Ovary (tissue), 9 donors: Measurements from ENCODE around the gene PTPRN2. TPM values are rescaled to one million over a fixed set of nuclear protein-coding genes. Genes with fewer than 3 reads are reported as not detected.

ENCODE experiments used
- DNase-seq, 5 donors: peaks; one replicate each; pipeline ENCODE4 v3.0.0-alpha.2; 2019 to 2020
- H3K27ac ChIP-seq, 2 donors: fragments of 200-600 bp; one replicate each; pipeline versions ENCODE4 v1.5.1 to v1.8.0; 2019 to 2022
- H3K27me3 ChIP-seq: fragments of 200-600 bp; one replicate; pipeline ENCODE4 v1.8.0; 2022
- H3K36me3 ChIP-seq: fragments of 200-600 bp; sonication (generic); one replicate; pipeline ENCODE4 v1.5.1; 2019
- H3K4me1 ChIP-seq: one replicate; pipeline ENCODE4 v1.8.1; 2013; ENCODE audit warnings: mild to moderate bottlenecking, moderate library complexity; ENCODE audit not compliant: insufficient read depth
- H3K4me3 ChIP-seq: fragments of 200-600 bp; sonication (generic); one replicate; pipeline ENCODE4 v1.5.1; 2017
- H3K9me3 ChIP-seq, 2 donors: fragments of 200-600 bp in 1 of 2; sonication (generic) in 1 of 2; one replicate each; pipeline versions ENCODE4 v1.5.1 to v1.8.1; 2013 to 2019; ENCODE audit warnings: mild to moderate bottlenecking in 1 of 2, moderate library complexity in 1 of 2
- CTCF ChIP-seq, 3 donors: fragments of 450-650 bp in 2 of 3; fragments of 200-600 bp in 1 of 3; IDR thresholded peaks; one replicate each; pipeline versions ENCODE4 v1.5.1 to v1.8.0; 2016 to 2022; ENCODE audit warnings: antibody characterized with exemption in 3 of 3, mild to moderate bottlenecking in 1 of 3
- EP300 ChIP-seq: sonication (generic); formaldehyde crosslinking; IDR thresholded peaks from one replicate; pipeline ENCODE4 v1.6.1; 2017; ENCODE audit warnings: antibody characterized with exemption
- POLR2A ChIP-seq: fragments of 450-650 bp; IDR thresholded peaks from one replicate; pipeline ENCODE4 v1.6.1; 2017; ENCODE audit warnings: antibody characterized with exemption, mild to moderate bottlenecking, moderate library complexity
- WGBS, 3 donors: extraction: QIAGEN DNeasy Blood & Tissue Kit in 1 of 3; methylation state at CpG; one replicate each; pipeline versions ENCODE4 v1.1.5 to v1.1.7; 2013 to 2017; 5-methylcytosine and 5-hydroxymethylcytosine counted together
- intact Hi-C, 4 donors: fragments of 100-400 bp; cut with DNase I; formaldehyde crosslinking; loops; one replicate each; pipeline versions ENCODE4 v1.11.0 to v1.15.1; 2022 to 2023
- polyA plus RNA-seq, 2 donors: library from polyadenylated mRNA; stranded (reverse); fragments of 200-250 nt in 1 of 2; fragments of 350-450 nt in 1 of 2; fragmentation: Illumina TruSeq in 1 of 2; extraction: RNeasy Lipid Tissue Mini Kit (QIAGEN cat#74804) in 1 of 2; gene quantifications; one replicate each; pipeline ENCODE4 v1.2.3, GENCODE V29; 2013 to 2014
- total RNA-seq, 7 donors: library from RNA; depleted of rRNA in 2 of 7; stranded (reverse); fragments of >200 nt in 2 of 7; fragmentation: NEBNext Ultra II Directional in 3 of 7; extraction: Animal tissue kit (Norgen Biotek cat#: 25700) in 3 of 7; gene quantifications; one replicate each; pipeline versions ENCODE4 v1.1.0 to v1.2.4, GENCODE V29; 2016 to 2023
- donor health status: DM: no; HTN: no; CAD: no; lungs with moderate emphysema.
- donor health status: DM: no; HTN: no; CAD: no.
- donor health status: Bipolar disorder and iron deficiency.
- donor health status: DM: yes; HTN: yes; CAD: no.
- donor health status: DM: no; HTN: no; CAD: no.
- donor health status: DM: yes; HTN: yes; CAD: no.

The PTPRN2 gene
- total and polyA plus RNA-seq, 9 donors: 3.5 to 11.1 (median 5.9) TPM

- 92 to 100% (median 94%) methylated on average over 4 of the region's 4 CpGs for WGBS, 3 donors
- DNase-seq: no peak
- Histone ChIP-seq H3K36me3 (no peaks in the 10 kb centered on the region), H3K4me3 (no peak overlapping the region), H3K4me1 (no peaks in the 10 kb centered on the region), H3K27me3 (no peaks in the 10 kb centered on the region), H3K27ac (no peak overlapping the region), H3K9me3 (no peaks in the 10 kb centered on the region)
- intact Hi-C loops: no loop called here
- TF ChIP-seq POLR2A (no peak), CTCF (IDR thresholded peaks at IDR 0.05) (no peak), EP300 (no peak)
These were observed 9.1 kb upstream of the PTPRN2 start for GRCh38 chr7:158596745-158597144.

- intact Hi-C loops: no loop called here
- Histone ChIP-seq H3K27ac (no peak overlapping the region), H3K4me3 (no peak overlapping the region), H3K36me3 (no peaks in the 10 kb centered on the region), H3K27me3 (no peaks in the 10 kb centered on the region), H3K9me3 (no peaks in the 10 kb centered on the region), H3K4me1 (no peaks in the 10 kb centered on the region)
- no peak for DNase-seq
- TF ChIP-seq EP300: no peak
- no peak for TF ChIP-seq CTCF (IDR thresholded peaks at IDR 0.05)
- no peak for TF ChIP-seq POLR2A
- 89 to 94% (median 91%) methylated on average over 4 of the region's 4 CpGs for WGBS, 3 donors
These were observed 8.7 kb upstream of the PTPRN2 start for GRCh38 chr7:158596309-158596708.

GRCh38 chr7:158595068-158595467, 7.4 kb upstream of the PTPRN2 start:
- Histone ChIP-seq H3K4me3 (no peak overlapping the region), H3K36me3 (no peaks in the 10 kb centered on the region), H3K27me3 (no peaks in the 10 kb centered on the region), H3K4me1 (no peaks in the 10 kb centered on the region), H3K9me3 (no peaks in the 10 kb centered on the region), H3K27ac (no peak overlapping the region)
- DNase-seq: no peak
- TF ChIP-seq POLR2A: no peak
- no peak for TF ChIP-seq EP300
- no peak for TF ChIP-seq CTCF (IDR thresholded peaks at IDR 0.05)
- intact Hi-C loops: no loop called here
- WGBS, 3 donors: 50 to 61% (median 61%) methylated on average over 3 of the region's 3 CpGs

GRCh38 chr7:158592541-158592940, 4.9 kb upstream of the PTPRN2 start:
- H3K4me3 ChIP-seq: no peak overlapping the region
- intact Hi-C loops: no loop called here
- H3K9me3 ChIP-seq: no peaks in the 10 kb centered on the region
- no peak overlapping the region for H3K27ac ChIP-seq
- DNase-seq: no peak
- no peaks in the 10 kb centered on the region for H3K36me3 ChIP-seq
- 93 to 96% (median 95%) methylated on average over 1 of the region's 1 CpG for WGBS, 3 donors
- H3K27me3 ChIP-seq: no peaks in the 10 kb centered on the region
- TF ChIP-seq CTCF (IDR thresholded peaks at IDR 0.05) (no peak), EP300 (no peak), POLR2A (no peak)
- H3K4me1 ChIP-seq: no peaks in the 10 kb centered on the region

GRCh38 chr7:158591944-158592343, 4.3 kb upstream of the PTPRN2 start:
- Histone ChIP-seq H3K27ac (no peak overlapping the region), H3K27me3 (no peaks in the 10 kb centered on the region), H3K36me3 (no peaks in the 10 kb centered on the region), H3K4me1 (no peaks in the 10 kb centered on the region), H3K4me3 (no peak overlapping the region), H3K9me3 (no peaks in the 10 kb centered on the region)
- no peak for DNase-seq
- 77 to 88% (median 77%) methylated on average over 15 of the region's 15 CpGs for WGBS, 3 donors
- intact Hi-C loops: no loop called here
- TF ChIP-seq POLR2A (no peak), CTCF (IDR thresholded peaks at IDR 0.05) (no peak), EP300 (no peak)
